Right renal cortex interstitium (tissue), 3 donors: ENCODE results near the gene CDC26. TPM values are rescaled to one million over a fixed set of nuclear protein-coding genes. Genes with fewer than 3 reads are reported as not detected.
"Not testable (repeated sequence)": the region's sequence is repeated elsewhere in the genome, so short reads cannot be mapped to it uniquely, and the experiment has no call there.

Experiments
- DNase-seq, 3 donors: peaks; one replicate each; pipeline ENCODE4 v3.0.0-alpha.2; 2013; ENCODE audit warnings: low read depth in 3 of 3, low spot score in 2 of 3
- polyA plus RNA-seq, 3 donors: library from polyadenylated mRNA; unstranded; fragments of 120-200 nt; gene quantifications; one replicate each; pipeline ENCODE4 v1.2.1, GENCODE V29; 2013; ENCODE audit not compliant: insufficient read length in 3 of 3

The CDC26 gene
- polyA plus RNA-seq, 3 donors = 43.1 to 49.3 (median 43.8) TPM

GRCh38 chr9:113296247-113296646 is 20.9 kb upstream of the CDC26 start:
- DNase-seq = not testable (repeated sequence)

DNA sequence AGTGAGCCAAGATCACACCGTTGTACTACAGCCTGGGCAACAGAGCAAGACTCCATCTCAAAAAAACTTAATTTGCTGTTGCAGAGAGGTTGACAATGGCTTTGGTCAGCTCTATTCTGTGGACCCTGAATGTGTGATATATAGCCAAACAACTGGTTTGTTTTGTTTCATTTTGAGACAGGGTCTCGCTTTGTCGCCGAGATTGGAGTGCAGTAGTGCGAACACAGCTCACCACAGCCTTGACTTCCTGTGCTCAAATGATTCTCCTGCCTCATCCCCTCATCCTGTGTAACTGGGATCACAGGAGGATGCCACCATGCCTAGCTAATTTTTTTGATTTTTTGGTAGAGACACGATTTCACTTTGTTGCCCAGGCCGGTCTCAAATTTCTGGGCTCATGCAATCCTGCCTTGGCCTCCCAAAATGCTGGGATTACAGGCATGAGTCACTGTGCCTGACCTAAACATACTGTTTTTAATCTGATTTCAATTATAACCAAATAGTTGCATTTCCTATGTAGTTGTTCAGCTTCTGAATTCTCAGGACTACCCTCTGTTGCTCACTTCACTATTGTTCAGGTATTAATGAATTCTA is 18.0 kb upstream of the CDC26 start:
- no peak for DNase-seq

DNA sequence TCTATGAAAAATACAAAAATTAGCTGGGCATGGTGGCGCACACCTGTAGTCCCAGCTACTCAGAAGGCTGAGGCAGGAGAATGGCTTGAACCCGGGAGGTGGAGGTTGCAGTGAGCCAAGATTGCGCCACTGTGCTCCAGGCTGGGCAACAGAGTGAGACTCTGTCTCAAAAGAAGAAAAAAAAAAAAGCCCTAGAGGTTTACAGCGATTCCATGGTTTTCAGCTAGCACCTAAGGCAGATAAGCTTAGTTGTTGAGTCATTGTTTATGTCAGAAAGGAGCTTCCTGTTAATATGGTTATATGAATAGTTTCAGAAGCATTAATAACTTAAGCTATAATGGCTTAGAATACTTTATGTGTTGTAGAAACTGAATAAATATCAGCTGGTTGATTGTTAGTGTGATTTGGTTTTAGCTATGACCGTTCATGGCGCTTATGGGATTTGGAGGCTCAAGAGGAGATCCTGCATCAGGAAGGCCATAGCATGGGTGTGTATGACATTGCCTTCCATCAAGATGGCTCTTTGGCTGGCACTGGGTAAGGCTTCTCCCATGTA is 14.8 kb upstream of the CDC26 start:
- DNase-seq = no peak

- DNase-seq = no peak
These were observed 13.7 kb upstream of the CDC26 start for GRCh38 chr9:113289091-113289490.

GRCh38 chr9:113281356-113281755 is 6.0 kb upstream of the CDC26 start:
- DNase-seq = no peak

DNA sequence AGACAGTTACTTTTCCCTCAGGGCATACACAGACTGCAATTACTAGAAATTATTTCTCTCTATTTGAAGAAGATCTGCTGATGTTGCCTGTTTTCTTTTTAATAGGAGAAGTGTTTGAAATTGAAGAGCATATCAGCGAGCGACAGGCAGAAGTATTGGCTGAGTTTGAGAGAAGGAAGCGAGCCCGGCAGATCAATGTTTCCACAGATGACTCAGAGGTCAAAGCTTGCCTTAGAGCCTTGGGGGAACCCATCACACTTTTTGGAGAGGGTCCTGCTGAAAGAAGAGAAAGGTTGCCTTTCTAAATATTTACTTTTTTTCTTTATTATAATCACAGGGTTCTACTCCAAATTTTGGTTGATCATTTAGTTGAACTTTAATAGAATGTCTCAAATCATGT is 3.5 kb upstream of the CDC26 start:
- no peak for DNase-seq

DNA sequence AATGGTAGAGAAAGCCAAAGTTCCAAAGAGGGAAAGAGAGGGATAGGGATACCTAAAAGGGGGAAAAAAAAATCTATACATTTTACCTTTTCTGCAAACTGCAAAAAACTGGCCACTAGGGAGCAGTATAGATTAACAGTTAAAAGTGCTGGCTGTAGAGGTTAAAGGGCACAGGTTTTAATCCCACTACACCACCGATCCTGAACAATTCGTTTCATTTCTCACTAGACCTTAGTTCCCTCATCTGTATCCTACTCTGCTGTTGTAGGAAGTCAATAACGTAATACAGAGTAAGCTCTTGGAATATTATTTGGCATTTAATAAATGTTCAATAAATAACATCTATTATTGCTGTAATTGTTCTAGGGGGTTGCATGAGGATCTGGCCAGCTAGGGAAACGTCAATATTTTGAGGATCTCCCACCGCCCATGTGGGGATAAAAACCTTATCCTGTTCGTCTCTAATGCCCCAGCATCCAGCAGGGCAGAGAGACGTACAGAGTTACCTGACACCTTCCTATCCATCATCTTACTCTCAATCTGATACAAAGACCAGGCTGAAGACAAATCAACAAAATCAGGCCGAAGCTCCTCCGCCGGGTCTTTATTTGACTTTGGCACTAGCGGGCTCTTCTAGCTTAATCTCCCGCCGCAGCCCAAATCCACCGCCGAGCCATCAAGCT is 757 bp downstream of the CDC26 start:
- DNase-seq = peak; percentile 48 to 63 (median 58)

DNA sequence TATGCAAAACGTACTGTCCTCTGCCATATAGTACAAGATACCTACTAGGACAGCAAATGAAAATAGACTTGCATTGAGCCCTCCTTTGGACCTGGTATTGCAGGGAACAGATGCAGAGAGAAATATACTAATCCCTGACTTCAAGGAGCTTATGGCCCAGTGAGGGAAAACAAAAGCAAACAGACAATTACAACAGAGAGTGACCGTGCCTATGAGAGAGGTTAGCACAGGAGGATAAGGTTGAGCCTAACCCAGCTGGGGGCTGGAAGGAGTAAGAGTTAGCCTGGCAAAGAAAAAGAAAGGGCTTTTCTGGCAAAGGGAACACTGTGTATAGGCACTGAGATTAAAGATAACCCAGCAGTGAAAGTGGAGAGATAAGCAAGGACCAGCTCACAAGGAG is 5.5 kb downstream of the CDC26 start:
- no peak for DNase-seq

GRCh38 chr9:113269355-113269754 is 6.0 kb downstream of the CDC26 start:
- DNase-seq = no peak

- no peak for DNase-seq
These were observed 7.3 kb downstream of the CDC26 start for GRCh38 chr9:113267911-113268566.

DNA sequence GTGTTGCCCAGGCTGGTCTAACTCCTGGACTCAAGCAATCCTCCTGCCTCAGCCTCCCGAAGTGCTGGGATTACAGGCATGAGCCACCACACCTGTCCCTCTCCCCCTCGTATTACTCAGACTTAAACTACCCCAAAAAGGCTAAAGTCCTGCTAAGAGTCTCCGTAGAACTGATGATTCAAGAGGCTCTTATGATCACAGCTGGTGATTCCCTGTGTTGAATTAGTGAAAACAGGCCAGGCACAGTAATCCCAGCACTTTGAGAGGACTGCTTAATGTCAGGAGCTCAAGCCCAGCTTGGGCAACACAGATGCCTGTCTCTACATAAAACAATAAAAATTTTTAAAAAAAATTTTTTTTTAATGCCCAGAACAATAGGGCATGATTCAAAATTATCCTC is 9.2 kb downstream of the CDC26 start:
- no peak for DNase-seq

GRCh38 chr9:113261917-113262671 is 13.3 kb downstream of the CDC26 start:
- DNase-seq = no peak

- DNase-seq = no peak
These were observed 17.1 kb downstream of the CDC26 start for GRCh38 chr9:113258282-113258681.

GRCh38 chr9:113257863-113258262 is 17.5 kb downstream of the CDC26 start:
- no peak for DNase-seq

GRCh38 chr9:113255438-113255837 is 19.9 kb downstream of the CDC26 start:
- DNase-seq = no peak

DNA sequence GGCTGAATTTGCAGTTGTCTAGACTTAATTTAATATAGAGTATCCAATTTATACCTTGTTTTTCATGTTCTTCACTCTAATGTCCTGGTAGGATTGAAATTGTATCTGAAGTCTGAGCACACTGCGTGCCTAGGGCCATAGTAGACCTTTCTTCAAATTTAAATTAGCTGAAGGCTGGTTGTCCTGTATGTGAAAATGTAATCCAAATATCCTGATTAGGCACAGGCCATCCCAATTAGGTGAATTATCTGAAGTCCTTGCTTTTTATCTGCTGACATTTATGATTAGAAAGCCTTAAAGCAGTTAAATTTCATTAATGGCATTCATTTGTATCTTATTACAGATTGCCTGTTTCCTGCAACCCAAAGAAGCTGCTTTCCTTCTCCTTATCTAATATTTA is 20.4 kb downstream of the CDC26 start:
- DNase-seq = no peak

GRCh38 chr9:113250807-113251206 is 24.6 kb downstream of the CDC26 start:
- DNase-seq = no peak

GRCh38 chr9:113249661-113250060 is 25.7 kb downstream of the CDC26 start:
- not testable (repeated sequence) for DNase-seq

DNA sequence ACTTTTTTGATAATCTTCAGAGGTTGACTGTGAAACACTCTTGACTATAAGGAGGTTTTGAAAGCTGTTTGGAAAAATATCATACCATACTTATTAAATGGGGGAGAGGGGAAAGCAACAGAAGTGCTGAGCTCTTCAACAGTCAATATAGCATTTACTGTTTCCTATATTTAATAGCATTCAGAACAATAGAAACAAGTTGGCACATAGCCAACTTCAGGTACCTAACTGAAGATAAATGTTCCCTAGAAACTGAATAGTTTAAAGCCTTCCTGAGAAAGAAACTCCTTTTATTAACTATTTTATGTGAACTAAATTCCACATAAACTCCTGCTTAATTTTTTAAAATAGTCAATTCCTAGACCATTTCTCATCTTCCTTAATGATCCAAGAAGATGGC is 27.7 kb downstream of the CDC26 start:
- DNase-seq = no peak

DNA sequence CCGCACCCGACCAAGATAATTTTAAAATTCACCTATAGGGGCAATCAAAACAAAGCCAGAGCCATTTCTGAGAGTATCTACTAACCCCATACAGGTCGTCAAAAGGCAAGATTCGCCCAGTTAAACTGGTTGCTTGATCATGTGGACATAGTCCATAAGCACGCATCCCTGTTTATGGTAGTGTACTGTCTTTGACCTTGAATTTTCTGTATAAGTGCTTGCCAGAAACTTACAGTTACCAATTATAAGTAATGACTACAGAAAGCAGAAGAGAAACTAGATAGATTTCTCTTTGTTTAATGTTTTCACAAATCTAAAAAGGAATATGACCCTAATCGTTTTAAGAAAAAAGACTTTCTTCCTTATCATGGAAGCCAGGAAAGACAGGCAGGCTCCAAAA is 28.4 kb downstream of the CDC26 start:
- no peak for DNase-seq

GRCh38 chr9:113245894-113246293 is 29.5 kb downstream of the CDC26 start:
- no peak for DNase-seq
